Large intestine (tissue), 3 donors: Measurements from ENCODE around the gene TEX29. TPM values are rescaled to one million over a fixed set of nuclear protein-coding genes. Genes with fewer than 3 reads are reported as not detected.

ENCODE experiments used
- DNase-seq, 2 donors: peaks; one replicate each; pipeline versions ENCODE4 v3.0.0 to v3.0.0-alpha.2; 2013
- H3K27ac ChIP-seq: one replicate; pipeline ENCODE4 v1.5.1; 2013; ENCODE audit warnings: low read length
- H3K27me3 ChIP-seq: 2 replicates; pipeline ENCODE4 v1.6.1; 2013; ENCODE audit warnings: low read length; ENCODE audit not compliant: control insufficient read depth, insufficient read depth
- H3K36me3 ChIP-seq: 2 replicates; pipeline ENCODE4 v1.6.1; 2013; ENCODE audit warnings: low read length; ENCODE audit not compliant: control insufficient read depth, insufficient read depth
- H3K4me1 ChIP-seq: one replicate; pipeline ENCODE4 v1.6.1; 2013; ENCODE audit warnings: low read length; ENCODE audit not compliant: control insufficient read depth, insufficient read depth
- H3K4me3 ChIP-seq: one replicate; pipeline ENCODE4 v1.5.1; 2013; ENCODE audit warnings: low read length
- H3K9me3 ChIP-seq: one replicate; pipeline ENCODE4 v1.6.1; 2013; ENCODE audit warnings: mild to moderate bottlenecking, low read depth, low read length, moderate library complexity; ENCODE audit not compliant: control insufficient read depth
- WGBS: methylation state at CpG from one replicate; pipeline ENCODE4 v1.1.5; 2013; ENCODE audit warnings: low lambda C conversion rate; ENCODE audit not compliant: insufficient coverage; 5-methylcytosine and 5-hydroxymethylcytosine counted together
- polyA plus RNA-seq: library from polyadenylated mRNA; unstranded; fragments of 120-200 nt; gene quantifications from one replicate; pipeline ENCODE4 v1.2.1, GENCODE V29; 2013

Gene TEX29
- polyA plus RNA-seq, 1 donor, result 0.22 TPM

DNA sequence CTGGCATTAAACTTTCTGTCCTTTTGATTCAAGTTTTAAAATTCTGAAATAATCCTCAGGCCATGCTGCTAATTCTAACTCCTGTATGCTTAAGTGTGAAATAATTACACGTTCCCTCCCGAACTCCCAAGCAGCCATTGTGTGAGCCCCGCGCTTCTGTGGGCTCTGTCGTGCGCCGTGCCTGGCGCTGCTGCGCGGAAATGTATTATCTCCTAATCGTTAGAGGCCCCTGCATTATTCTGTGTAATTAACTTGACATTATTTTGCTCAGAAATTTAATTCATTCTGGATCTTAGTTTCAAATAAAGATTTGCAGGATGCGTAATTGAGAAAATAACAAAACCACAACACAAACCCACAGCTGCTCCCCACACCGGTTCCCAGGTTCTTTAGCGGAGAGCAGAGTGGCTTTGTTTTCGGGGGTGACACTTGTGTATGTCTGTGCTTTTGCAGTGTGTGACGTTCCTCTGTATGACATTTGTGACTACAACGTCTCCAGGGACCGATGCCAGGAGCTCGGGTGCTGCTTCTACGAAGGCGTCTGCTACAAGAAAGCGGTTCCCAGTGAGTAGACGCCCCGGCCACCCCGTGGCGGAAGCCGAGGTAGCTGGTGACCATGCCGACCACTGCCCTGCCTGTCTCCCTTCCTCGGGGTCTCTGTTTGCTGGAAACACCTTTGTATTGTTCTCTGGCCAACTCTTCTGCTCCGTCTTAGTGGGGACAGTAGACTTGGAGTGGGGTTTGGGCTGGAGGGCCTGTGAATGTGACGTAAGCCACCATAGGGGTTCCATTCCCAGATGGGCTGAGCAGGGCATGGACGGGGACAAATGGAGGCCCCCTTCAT, 7.5 kb downstream of the TEX29 start:
- 97% methylated on average over 7 of the region's 32 CpGs for WGBS
- H3K4me3 ChIP-seq, result no peak overlapping the region
- no peaks in the 10 kb centered on the region for H3K27me3 ChIP-seq
- no peaks in the 10 kb centered on the region for H3K9me3 ChIP-seq
- DNase-seq, result no peak
- no peaks in the 10 kb centered on the region for H3K4me1 ChIP-seq
- H3K27ac ChIP-seq, result no peak overlapping the region
- H3K36me3 ChIP-seq, result no peaks in the 10 kb centered on the region

GRCh38 chr13:111328574-111329410, 8.3 kb downstream of the TEX29 start:
- Histone ChIP-seq H3K9me3 (no peaks in the 10 kb centered on the region), H3K27ac (no peak overlapping the region), H3K4me1 (no peaks in the 10 kb centered on the region), H3K4me3 (no peak overlapping the region), H3K36me3 (no peaks in the 10 kb centered on the region), H3K27me3 (no peaks in the 10 kb centered on the region)
- no peak for DNase-seq
- 100% methylated on average over 1 of the region's 30 CpGs for WGBS

GRCh38 chr13:111329641-111330040, 9.2 kb downstream of the TEX29 start:
- Histone ChIP-seq H3K9me3 (no peaks in the 10 kb centered on the region), H3K4me1 (no peaks in the 10 kb centered on the region), H3K36me3 (no peaks in the 10 kb centered on the region), H3K27ac (no peak overlapping the region), H3K27me3 (no peaks in the 10 kb centered on the region), H3K4me3 (no peak overlapping the region)
- WGBS, result no CpG with 5 or more reads among the region's 7 CpGs
- DNase-seq, result no peak

DNA sequence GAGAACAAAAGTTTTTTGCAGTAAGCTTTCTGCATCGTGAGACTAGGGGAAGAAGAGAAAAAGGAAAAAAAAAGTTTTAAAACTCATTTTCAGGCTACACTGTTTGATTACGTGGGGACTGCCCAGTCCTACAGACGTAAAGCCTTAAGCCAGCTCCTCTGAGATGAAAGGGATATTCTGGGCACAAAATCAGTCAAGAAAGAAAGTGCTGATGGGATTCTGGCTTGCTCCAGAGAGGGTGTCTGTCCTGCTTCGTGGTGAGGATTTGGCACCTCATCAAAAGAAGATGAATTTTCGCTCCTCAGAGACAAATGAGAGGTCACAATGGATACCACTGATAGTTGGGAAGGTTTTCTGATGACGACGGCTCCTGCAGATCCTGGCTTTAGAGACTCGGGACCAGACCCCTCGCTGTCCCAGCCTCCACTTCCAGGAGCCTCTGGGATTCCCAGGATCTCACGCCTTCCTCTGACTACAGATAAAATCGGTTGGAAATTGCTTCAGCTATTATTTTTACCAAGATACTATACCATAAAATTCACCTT, 9.7 kb downstream of the TEX29 start:
- no peak for DNase-seq
- Histone ChIP-seq H3K27ac (no peak overlapping the region), H3K4me3 (no peak overlapping the region), H3K4me1 (no peaks in the 10 kb centered on the region), H3K27me3 (no peaks in the 10 kb centered on the region), H3K36me3 (no peaks in the 10 kb centered on the region), H3K9me3 (no peaks in the 10 kb centered on the region)
- WGBS, result 93% methylated on average over 3 of the region's 11 CpGs

- Histone ChIP-seq H3K27me3 (no peaks in the 10 kb centered on the region), H3K9me3 (peaks cover 5% of the 10 kb centered on the region), H3K4me1 (no peaks in the 10 kb centered on the region), H3K27ac (no peak overlapping the region), H3K4me3 (no peak overlapping the region), H3K36me3 (no peaks in the 10 kb centered on the region)
- no peak for DNase-seq
- WGBS, result no CpG with 5 or more reads among the region's 5 CpGs
These were observed 14.9 kb downstream of the TEX29 start for GRCh38 chr13:111335298-111335697.

- Histone ChIP-seq H3K4me3 (no peak overlapping the region), H3K36me3 (no peaks in the 10 kb centered on the region), H3K27ac (no peak overlapping the region), H3K27me3 (no peaks in the 10 kb centered on the region), H3K4me1 (no peaks in the 10 kb centered on the region), H3K9me3 (peaks cover 5% of the 10 kb centered on the region)
- WGBS, result 93% methylated on average over 9 of the region's 9 CpGs
- DNase-seq, result no peak
These were observed 16.2 kb downstream of the TEX29 start for GRCh38 chr13:111336666-111337065.

DNA sequence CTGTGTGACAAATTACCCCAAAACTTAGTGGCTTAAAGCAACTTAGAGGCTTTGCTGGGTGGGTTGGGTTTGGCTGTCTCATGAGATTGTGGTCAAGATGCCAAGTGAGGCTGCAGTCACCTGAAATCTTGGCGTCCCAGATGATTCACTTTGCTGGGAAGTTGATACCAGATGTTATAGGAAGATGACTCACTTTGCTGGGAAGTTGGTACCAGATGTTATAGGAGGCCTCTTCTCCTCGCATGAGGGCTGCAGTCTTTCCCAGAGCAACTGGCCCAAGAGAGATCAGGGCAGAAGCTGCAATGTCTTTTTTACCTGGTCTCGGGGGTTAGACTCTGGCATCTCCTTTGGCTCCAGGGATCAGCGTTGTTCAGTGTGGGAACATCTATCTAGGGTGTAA, 16.8 kb downstream of the TEX29 start:
- Histone ChIP-seq H3K27ac (no peak overlapping the region), H3K27me3 (no peaks in the 10 kb centered on the region), H3K4me1 (no peaks in the 10 kb centered on the region), H3K36me3 (no peaks in the 10 kb centered on the region), H3K9me3 (peaks cover 5% of the 10 kb centered on the region), H3K4me3 (no peak overlapping the region)
- WGBS, result no CpG with 5 or more reads among the region's 4 CpGs
- no peak for DNase-seq

DNA sequence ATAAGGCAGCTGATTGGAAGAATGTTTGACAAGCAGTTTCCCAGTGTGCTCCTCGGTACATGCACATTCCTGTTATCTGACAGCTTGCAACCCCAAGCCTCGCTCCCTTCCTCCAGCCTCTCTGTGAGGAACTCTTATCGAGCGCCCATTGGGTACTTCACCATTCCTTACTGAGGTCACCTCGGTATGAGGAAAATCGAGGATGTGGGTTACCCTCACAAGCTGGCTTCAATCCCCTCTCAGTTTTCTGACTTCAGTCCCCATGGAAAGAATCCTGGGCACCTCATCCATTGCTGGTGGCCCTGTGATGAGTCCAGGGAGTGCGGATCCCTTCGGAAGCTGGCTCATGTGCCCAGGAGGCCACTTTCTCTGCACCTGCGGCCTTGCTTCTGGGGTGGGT, 17.3 kb downstream of the TEX29 start:
- DNase-seq, result no peak
- Histone ChIP-seq H3K27ac (no peak overlapping the region), H3K4me1 (no peaks in the 10 kb centered on the region), H3K9me3 (peaks cover 5% of the 10 kb centered on the region), H3K4me3 (no peak overlapping the region), H3K36me3 (no peaks in the 10 kb centered on the region), H3K27me3 (no peaks in the 10 kb centered on the region)
- WGBS, result no CpG with 5 or more reads among the region's 9 CpGs

DNA sequence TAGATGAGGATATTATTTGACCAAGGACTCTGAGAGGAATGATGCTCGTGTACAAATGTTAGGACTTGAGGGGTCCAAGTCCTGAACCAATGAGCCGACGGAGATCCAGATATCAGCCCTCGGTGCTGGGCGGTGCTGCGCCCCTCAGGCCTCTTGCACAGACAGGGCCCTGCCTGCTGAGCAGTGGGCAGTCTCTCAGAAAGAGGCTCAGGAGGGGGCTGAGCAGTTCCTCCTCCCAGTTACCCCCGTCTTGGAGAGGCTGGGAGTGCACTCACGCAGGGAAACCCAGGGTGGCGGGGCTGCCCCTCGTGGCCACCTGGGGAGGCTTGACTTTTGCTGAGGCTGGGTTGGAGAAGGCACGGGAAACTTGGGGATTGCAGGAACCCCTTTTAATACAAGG, 18.4 kb downstream of the TEX29 start:
- Histone ChIP-seq H3K4me3 (no peak overlapping the region), H3K27me3 (no peaks in the 10 kb centered on the region), H3K9me3 (peaks cover 5% of the 10 kb centered on the region), H3K4me1 (no peaks in the 10 kb centered on the region), H3K36me3 (no peaks in the 10 kb centered on the region), H3K27ac (no peak overlapping the region)
- WGBS, result no CpG with 5 or more reads among the region's 11 CpGs
- no peak for DNase-seq

DNA sequence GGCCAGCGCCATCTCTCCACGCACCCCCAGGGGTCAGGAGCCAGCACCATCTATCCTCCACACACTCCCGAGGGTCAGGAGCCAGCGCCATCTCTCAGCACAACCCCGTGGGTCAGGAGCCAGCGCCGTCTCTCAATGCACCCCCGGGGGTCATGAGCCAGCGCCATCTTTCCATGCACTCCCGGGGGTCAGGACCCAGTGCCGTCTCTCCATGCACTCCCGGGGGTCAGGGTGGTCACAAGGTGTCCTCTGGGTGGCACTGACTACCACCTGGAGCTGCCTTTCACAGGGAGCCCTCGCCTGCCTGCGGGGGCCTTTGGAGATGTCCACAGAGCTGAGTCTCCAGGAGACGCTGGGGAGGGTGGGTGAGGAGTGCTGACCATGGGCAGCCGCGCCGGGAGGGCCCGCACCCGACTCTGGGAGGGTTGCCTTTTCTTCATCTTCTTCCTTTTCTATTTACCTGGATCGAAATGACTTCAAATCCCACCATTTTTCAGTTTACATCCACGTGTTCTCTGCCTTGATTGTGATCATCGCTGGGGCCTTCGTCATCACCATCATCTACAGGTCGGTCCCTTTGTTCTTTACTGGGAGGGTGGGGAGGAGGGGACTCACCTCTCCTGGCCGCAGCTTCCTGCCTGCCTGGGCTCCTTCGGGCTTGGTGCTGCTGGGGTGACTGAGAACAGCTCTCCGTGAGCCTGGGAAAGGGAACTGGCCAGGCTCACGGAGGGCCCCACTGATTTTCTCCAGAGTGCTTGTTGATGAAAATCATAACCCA, 19.1 kb downstream of the TEX29 start:
- Histone ChIP-seq H3K4me1 (no peaks in the 10 kb centered on the region), H3K27me3 (no peaks in the 10 kb centered on the region), H3K9me3 (peaks cover 5% of the 10 kb centered on the region), H3K4me3 (no peak overlapping the region), H3K36me3 (no peaks in the 10 kb centered on the region), H3K27ac (no peak overlapping the region)
- 100% methylated on average over 1 of the region's 29 CpGs for WGBS
- no peak for DNase-seq
